ENCODE measurements around the gene PKNOX1.
"Not testable (repeated sequence)": the region's sequence is repeated elsewhere in the genome, so short reads cannot be mapped to it uniquely, and the experiment has no call there.

PKNOX1 gene

DNA sequence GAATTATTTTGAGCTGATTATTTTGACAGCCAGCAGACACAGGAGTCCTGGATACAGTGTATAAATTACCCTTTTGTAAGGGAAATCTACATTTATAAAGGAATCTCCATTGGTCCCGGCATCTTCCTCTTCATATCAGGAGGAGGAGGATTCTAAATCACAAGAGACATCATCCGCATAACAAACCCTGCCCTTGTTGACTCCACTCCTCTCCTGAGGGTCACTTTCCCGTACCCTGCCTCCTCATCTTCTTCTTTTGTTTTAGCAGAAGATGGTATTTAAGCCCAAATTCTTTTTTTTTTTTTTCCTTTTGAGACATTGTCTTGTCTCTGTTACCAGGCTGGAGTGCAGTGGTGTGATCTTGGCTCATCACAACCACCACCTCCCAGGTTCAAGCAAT is 14.6 kb upstream of the PKNOX1 start:
- TF ChIP-seq, protein P1, sequence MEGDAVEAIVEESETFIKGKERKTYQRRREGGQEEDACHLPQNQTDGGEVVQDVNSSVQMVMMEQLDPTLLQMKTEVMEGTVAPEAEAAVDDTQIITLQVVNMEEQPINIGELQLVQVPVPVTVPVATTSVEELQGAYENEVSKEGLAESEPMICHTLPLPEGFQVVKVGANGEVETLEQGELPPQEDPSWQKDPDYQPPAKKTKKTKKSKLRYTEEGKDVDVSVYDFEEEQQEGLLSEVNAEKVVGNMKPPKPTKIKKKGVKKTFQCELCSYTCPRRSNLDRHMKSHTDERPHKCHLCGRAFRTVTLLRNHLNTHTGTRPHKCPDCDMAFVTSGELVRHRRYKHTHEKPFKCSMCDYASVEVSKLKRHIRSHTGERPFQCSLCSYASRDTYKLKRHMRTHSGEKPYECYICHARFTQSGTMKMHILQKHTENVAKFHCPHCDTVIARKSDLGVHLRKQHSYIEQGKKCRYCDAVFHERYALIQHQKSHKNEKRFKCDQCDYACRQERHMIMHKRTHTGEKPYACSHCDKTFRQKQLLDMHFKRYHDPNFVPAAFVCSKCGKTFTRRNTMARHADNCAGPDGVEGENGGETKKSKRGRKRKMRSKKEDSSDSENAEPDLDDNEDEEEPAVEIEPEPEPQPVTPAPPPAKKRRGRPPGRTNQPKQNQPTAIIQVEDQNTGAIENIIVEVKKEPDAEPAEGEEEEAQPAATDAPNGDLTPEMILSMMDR (IDR thresholded peaks at IDR 0.05; ENCODE audit: low read depth, low read length): no peak
- TF ChIP-seq, protein P2, sequence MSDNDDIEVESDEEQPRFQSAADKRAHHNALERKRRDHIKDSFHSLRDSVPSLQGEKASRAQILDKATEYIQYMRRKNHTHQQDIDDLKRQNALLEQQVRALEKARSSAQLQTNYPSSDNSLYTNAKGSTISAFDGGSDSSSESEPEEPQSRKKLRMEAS (IDR thresholded peaks at IDR 0.05; ENCODE audit: low read depth, low read length): no peak
- TF ChIP-seq POLR2A (IDR thresholded peaks at IDR 0.05; ENCODE audit: extremely low read depth, insufficient read length) (no peak), MYC (IDR thresholded peaks at IDR 0.05; ENCODE audit: low read depth, low read length) (no peak)
- H3K4me3 ChIP-seq (ENCODE audit: low read depth, low read length): no peak overlapping the region
- DNase-seq (ENCODE audit: low read depth): no peak

DNA sequence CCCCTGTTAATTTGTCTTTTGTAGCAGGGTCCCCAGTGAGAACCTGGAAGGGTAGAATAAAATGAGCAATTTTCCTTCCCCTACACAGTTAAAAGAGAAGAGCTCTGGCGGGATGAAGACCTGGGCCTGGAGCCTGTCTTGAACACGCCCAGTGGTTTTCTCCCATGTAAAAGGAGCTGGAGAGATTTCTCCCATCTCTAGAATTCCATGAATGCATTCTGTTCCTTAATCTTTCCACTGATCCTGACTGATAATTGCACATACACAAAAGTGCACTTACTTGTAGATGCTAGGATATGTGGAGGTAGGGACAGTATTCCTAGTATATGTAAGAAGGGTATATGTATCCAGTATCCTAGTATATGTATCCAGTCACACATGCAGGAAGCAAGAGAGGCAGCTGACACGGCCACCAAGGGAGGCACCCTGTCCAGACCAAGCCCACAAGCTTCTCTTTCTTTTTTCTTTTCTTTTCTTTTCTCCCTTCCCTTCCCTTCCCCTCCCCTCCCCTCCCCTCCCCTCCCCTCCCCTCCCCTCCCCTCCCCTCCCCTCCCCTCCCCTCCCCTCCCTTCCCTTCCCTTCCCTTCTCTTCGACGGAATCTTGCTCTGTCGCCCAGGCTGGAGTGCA is 11.9 kb upstream of the PKNOX1 start:
- TF ChIP-seq, protein P2 (IDR thresholded peaks at IDR 0.05; ENCODE audit: low read depth, low read length): no peak
- TF ChIP-seq, protein P1 (IDR thresholded peaks at IDR 0.05; ENCODE audit: low read depth, low read length): no peak
- no peak for TF ChIP-seq MYC (IDR thresholded peaks at IDR 0.05; ENCODE audit: low read depth, low read length)
- TF ChIP-seq POLR2A (IDR thresholded peaks at IDR 0.05; ENCODE audit: extremely low read depth, insufficient read length): no peak
- no peak overlapping the region for H3K4me3 ChIP-seq (ENCODE audit: low read depth, low read length)
- DNase-seq (ENCODE audit: low read depth): no peak

DNA sequence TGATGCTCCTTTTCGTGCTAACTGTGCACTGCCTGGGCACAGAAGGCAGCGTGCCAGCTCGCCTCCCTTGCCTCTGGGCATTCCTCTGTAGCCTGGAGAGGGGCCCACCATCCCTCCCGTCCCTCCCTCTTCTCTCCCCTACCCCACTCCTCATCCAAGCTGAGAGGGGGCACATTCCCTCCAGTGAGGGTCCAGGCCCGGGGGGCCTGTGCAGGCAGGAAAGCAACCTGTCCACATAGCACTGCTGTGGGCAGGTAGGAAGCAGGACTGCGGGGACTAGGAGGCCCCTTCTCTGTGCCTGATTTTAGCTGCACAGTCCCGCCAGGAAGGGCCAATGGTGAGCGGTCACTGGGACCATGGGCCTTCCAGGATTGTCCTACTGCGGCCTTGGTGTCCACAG is 10.3 kb upstream of the PKNOX1 start:
- TF ChIP-seq POLR2A (IDR thresholded peaks at IDR 0.05; ENCODE audit: extremely low read depth, insufficient read length) (no peak), MYC (IDR thresholded peaks at IDR 0.05; ENCODE audit: low read depth, low read length) (no peak)
- TF ChIP-seq, protein P1 (IDR thresholded peaks at IDR 0.05; ENCODE audit: low read depth, low read length): no peak
- TF ChIP-seq, protein P2 (IDR thresholded peaks at IDR 0.05; ENCODE audit: low read depth, low read length): no peak
- H3K4me3 ChIP-seq (ENCODE audit: low read depth, low read length): no peak overlapping the region
- no peak for DNase-seq (ENCODE audit: low read depth)

DNA sequence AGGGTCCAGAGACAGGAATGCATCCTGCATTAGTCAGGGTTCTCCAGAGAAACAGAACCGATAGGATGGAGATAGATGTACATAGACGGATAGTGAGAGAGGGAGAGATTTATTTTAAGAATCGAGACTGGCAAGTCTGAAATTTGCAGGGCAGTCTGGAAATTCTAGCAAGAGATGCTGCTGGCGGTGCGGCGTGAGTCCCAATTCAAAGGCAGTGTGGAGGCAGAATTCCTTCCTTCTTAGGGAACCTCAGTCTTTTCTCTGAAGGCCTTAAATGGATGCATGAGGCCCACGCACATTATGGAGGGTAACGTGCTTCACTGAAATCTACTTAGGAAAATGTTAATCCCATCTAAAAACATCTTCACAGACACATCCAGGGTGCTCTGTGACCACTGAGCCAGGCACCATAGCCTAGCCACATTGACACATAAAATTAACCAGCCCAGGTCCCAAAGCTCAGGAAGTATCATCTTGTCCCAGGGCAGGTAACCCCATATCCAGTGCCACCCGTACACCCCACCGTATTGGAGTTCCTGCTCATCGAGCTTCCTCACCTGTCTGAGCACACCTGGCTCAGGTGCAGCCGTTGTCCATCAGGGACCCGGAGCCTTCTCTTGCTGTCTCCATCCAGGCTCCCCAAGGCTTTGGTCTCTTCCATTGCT is 9.7 kb upstream of the PKNOX1 start:
- TF ChIP-seq, protein P2 (IDR thresholded peaks at IDR 0.05; ENCODE audit: low read depth, low read length): no peak
- TF ChIP-seq MYC (IDR thresholded peaks at IDR 0.05; ENCODE audit: low read depth, low read length) (no peak), POLR2A (IDR thresholded peaks at IDR 0.05; ENCODE audit: extremely low read depth, insufficient read length) (no peak)
- TF ChIP-seq, protein P1 (IDR thresholded peaks at IDR 0.05; ENCODE audit: low read depth, low read length): no peak
- no peak for DNase-seq (ENCODE audit: low read depth)
- H3K4me3 ChIP-seq (ENCODE audit: low read depth, low read length): no peak overlapping the region

DNA sequence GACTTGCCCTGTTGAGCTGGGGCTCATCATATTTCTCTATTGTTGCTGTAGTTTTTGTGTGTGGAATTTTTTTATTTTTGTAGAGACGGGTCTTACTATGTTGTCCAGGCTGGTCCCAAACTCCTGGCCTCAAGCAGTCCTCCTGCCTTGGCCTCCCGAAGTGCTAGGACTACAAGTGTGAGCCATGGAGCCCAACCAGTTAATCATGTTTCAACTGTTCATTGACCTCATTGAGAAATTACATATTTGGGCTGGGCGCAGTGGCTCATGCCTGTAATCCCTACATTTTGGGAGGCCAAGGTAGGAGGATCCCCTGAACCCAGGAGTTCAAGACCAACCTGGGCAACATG is 9.2 kb upstream of the PKNOX1 start:
- TF ChIP-seq POLR2A (IDR thresholded peaks at IDR 0.05; ENCODE audit: extremely low read depth, insufficient read length) (no peak), MYC (IDR thresholded peaks at IDR 0.05; ENCODE audit: low read depth, low read length) (no peak)
- TF ChIP-seq, protein P1 (IDR thresholded peaks at IDR 0.05; ENCODE audit: low read depth, low read length): no peak
- TF ChIP-seq, protein P2 (IDR thresholded peaks at IDR 0.05; ENCODE audit: low read depth, low read length): no peak
- no peak for DNase-seq (ENCODE audit: low read depth)

DNA sequence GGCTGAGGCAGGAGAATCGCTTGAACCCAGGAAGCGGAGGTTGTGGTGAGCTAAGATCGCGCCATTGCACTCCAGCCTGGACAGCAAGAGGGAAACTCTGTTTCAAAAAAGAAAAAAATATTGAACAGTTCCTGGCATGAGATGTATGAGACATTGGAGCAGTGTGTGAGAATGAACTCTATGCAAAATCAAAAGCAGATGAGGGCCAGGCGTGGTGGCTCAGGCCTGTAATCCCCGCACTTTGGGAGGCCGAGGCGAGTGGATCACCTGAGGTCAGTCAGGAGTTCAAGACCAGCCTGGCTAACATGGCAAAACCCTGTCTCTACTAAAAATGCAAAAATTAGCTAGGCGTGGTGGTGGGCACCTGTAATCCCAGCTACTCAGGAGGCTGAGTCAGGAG is 6.7 kb upstream of the PKNOX1 start:
- DNase-seq (ENCODE audit: low read depth); H3K4me3 ChIP-seq (ENCODE audit: low read depth, low read length): not testable (repeated sequence)

More for the DNA sequence above, 9.2 kb upstream of the PKNOX1 start:
- no peak overlapping the region for H3K4me3 ChIP-seq (ENCODE audit: low read depth, low read length)

Data from NB4 (cell line).